HS-27A (cell line): Measurements from ENCODE around the gene PTGDR2.

Experiments used
- DNase-seq: peaks from one replicate; pipeline ENCODE4 v3.0.0-alpha.2; 2012; ENCODE audit warnings: low read depth, missing footprints

Gene PTGDR2

DNA sequence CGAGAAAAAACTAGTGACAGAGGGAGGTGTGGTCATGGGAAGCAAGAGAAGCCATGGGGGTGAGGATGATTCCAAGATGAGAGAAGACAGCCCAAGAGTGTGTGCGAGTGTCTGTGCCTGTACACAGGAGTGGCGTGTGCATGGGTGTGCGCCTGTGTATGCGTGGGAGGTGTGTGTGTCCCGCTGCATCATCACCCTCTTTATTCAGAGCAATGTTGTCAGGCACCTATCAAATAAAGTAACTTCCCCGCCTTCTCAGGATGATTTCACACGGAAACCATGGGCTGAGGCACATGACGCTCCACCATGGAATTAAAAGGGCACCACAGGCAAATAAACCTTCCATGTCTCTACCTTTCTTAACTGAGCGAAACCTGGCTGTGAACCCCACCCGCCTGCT is 46.1 kb downstream of the PTGDR2 start:
- no peak for DNase-seq

DNA sequence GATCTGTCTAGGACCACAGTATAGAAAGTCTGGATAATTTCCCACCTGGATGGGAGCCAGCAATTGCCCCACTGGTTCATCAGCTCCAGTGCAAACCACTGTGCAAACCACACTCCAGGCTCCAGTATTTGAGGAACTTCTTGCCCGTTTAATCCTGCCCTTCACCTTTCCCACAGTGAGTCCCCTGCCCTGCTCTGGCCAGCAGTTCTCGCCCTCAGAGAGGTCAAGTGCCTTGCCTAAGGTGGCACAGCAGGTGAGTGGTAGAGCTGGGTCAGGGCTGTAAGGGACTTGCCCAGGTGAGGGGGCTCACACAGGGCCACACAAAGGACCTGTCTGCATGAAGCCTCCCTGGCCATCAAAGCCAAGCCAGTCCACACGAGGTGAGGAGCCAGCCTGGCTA is 46.5 kb downstream of the PTGDR2 start:
- DNase-seq = no peak

DNA sequence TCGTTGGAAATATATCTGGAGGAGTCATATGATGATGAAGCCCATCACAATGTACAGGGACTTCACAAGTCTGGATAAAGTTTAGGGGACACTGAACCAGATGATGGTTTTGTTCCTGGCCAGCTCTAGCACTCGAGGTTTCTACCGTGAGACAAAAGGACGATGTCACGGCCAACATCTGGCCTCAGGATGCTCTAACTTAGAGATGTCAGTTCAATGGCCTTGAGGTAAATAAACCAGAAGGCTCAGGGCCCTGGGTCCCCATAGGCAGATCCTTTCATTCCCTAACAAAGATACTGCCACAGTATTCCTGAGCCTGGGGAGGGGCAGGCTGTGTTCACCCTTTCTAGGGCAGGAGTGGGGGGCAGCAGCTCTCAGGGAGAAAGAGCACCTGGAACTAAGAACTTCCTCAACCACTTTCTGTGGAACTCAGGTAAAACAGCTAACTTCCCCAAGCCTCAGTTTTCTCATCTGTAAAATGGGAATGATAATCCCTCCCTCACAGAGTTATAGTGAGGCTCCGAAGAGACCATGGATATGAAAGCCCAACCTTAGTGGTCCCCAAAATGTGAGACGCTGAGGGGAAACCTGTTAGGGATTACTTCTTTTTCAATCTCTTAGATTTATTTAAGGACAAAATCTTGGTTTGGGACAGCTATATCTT is 52.3 kb downstream of the PTGDR2 start:
- no peak for DNase-seq

DNA sequence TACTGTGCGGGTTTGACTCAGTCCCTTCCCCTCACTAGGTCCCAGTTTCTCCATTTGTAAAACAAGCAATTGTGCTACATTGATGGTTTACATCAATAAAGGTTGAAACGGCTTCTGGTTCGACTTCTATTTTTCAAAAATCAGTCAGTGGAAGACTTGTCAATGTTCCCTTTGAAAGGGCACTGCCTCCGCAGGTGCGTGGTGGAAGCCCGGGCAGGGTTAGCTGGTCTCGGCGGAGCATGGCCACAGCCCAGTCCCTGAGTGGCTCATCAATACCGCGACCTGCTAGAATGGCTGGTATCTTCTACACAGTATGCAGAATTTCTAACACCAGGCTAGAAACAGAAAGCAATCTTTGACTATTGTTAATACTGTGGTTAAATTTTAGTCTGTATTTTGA is 54.6 kb downstream of the PTGDR2 start:
- DNase-seq = no peak
